ENCODE results near the gene SMARCE1. TPM values are rescaled to one million over a fixed set of nuclear protein-coding genes. Genes with fewer than 3 reads are reported as not detected.

SMARCE1 gene
- polyA plus RNA-seq, 1 donor (not counting 4 experiments of a cell fraction or from before 2014, with no cell fraction given): 60.6 TPM

DNA sequence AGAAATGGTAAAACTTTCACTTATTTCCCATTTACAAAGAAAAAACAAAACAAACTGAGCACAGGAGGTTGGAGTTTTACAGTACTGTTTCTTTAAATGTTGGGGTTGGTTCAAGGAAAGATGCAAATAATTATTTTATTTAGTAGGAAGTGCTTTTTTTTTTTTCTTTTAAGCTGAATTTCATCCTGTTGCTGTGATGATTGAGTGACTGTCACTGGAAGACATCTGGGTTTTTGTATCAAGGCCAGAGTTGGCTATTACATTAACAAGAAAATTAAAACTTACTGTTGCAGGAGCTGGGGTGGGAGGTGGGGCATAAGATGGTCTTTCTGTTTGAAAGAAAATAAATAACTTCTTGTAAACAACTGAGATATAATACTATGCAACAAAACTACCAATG, 2.3 kb downstream of the SMARCE1 start:
- Histone ChIP-seq H3K27me3 (ENCODE audit: control insufficient read depth, extremely low read depth, insufficient read depth, low read length) (no peaks in the 10 kb centered on the region), H3K79me2 (ENCODE audit: control insufficient read depth, insufficient read depth, low read length) (peaks cover 41% of the 10 kb centered on the region), H3K9ac (ENCODE audit: control insufficient read depth, extremely low read depth, insufficient read depth, low read length) (no peak overlapping the region), H3K9me1 (ENCODE audit: control insufficient read depth, extremely low read depth, insufficient read depth, low read length) (no peaks in the 10 kb centered on the region), H2AFZ (ENCODE audit: control insufficient read depth, low read length) (no peak overlapping the region), H3K27ac (ENCODE audit: control insufficient read depth, insufficient read depth, low read length) (no peak overlapping the region), H4K20me1 (ENCODE audit: control insufficient read depth, extremely low read depth, insufficient read depth, low read length) (no peaks in the 10 kb centered on the region), H3K36me3 (ENCODE audit: control insufficient read depth in 2 of 2, extremely low read depth in 1 of 2, insufficient read depth in 2 of 2, low read length in 2 of 2) (peaks cover 5 to 17% of the 10 kb centered on the region in 2 experiments), H3K4me3 (ENCODE audit: control insufficient read depth in 2 of 3, extremely low read depth in 1 of 3, insufficient read depth in 2 of 3, low read depth in 1 of 3, low read length in 3 of 3) (no peak overlapping the region), H3K9me3 (ENCODE audit: control insufficient read depth, low read depth, low read length) (no peaks in the 10 kb centered on the region), H3K4me1 (ENCODE audit: control insufficient read depth, extremely low read depth, insufficient read depth, low read length) (peaks cover 15% of the 10 kb centered on the region), H3K4me2 (ENCODE audit: control insufficient read depth, extremely low read depth, insufficient read depth, low read depth, low read length) (no peak overlapping the region)
- dilution Hi-C loops (cut with MboI; ENCODE audit: extremely low pct_ligation_motif_present, low sequenced_read_pairs): no loop called here
- no peak for TF ChIP-seq EZH2 (IDR thresholded peaks at IDR 0.05; ENCODE audit: low read length)
- TF ChIP-seq, protein P1, sequence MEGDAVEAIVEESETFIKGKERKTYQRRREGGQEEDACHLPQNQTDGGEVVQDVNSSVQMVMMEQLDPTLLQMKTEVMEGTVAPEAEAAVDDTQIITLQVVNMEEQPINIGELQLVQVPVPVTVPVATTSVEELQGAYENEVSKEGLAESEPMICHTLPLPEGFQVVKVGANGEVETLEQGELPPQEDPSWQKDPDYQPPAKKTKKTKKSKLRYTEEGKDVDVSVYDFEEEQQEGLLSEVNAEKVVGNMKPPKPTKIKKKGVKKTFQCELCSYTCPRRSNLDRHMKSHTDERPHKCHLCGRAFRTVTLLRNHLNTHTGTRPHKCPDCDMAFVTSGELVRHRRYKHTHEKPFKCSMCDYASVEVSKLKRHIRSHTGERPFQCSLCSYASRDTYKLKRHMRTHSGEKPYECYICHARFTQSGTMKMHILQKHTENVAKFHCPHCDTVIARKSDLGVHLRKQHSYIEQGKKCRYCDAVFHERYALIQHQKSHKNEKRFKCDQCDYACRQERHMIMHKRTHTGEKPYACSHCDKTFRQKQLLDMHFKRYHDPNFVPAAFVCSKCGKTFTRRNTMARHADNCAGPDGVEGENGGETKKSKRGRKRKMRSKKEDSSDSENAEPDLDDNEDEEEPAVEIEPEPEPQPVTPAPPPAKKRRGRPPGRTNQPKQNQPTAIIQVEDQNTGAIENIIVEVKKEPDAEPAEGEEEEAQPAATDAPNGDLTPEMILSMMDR (optimal IDR thresholded peaks at IDR 0.05 in 1 of 3, IDR thresholded peaks at IDR 0.05 in 1 of 3, conservative IDR thresholded peaks at IDR 0.05 in 1 of 3; ENCODE audit: extremely low read depth in 1 of 3, insufficient read depth in 2 of 3, low read length in 3 of 3): no peak
- FAIRE-seq (no peak), DNase-seq (ENCODE audit: low read depth, low spot score) (no peak)

DNA sequence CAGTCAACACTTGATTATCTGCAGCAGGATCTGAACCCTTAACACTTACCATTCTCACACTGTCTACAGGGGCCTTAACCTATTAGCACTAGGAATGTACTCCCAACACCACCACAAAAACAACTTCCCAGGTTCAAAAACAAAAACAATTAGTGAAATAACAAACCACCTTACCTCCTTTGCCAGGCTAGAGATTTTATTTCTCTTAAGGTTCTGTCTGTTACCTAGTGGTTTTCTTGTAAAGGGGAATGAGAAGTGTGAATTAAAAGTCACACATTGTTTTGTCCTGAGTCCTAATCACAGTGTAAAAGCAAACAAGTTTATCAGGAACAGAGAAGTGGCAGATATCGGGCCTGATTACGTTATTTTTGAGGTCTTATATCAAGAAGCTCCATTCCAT, 9.7 kb downstream of the SMARCE1 start:
- dilution Hi-C loops (cut with MboI; ENCODE audit: extremely low pct_ligation_motif_present, low sequenced_read_pairs): no loop called here
- Histone ChIP-seq H3K4me1 (ENCODE audit: control insufficient read depth, extremely low read depth, insufficient read depth, low read length) (no peaks in the 10 kb centered on the region), H4K20me1 (ENCODE audit: control insufficient read depth, extremely low read depth, insufficient read depth, low read length) (no peaks in the 10 kb centered on the region), H3K4me2 (ENCODE audit: control insufficient read depth, extremely low read depth, insufficient read depth, low read depth, low read length) (no peak overlapping the region), H3K27me3 (ENCODE audit: control insufficient read depth, extremely low read depth, insufficient read depth, low read length) (no peaks in the 10 kb centered on the region), H3K9me1 (ENCODE audit: control insufficient read depth, extremely low read depth, insufficient read depth, low read length) (no peaks in the 10 kb centered on the region), H2AFZ (ENCODE audit: control insufficient read depth, low read length) (no peak overlapping the region), H3K9ac (ENCODE audit: control insufficient read depth, extremely low read depth, insufficient read depth, low read length) (no peak overlapping the region), H3K27ac (ENCODE audit: control insufficient read depth, insufficient read depth, low read length) (no peak overlapping the region), H3K4me3 (ENCODE audit: control insufficient read depth in 2 of 3, extremely low read depth in 1 of 3, insufficient read depth in 2 of 3, low read depth in 1 of 3, low read length in 3 of 3) (no peak overlapping the region), H3K79me2 (ENCODE audit: control insufficient read depth, insufficient read depth, low read length) (peaks cover 16% of the 10 kb centered on the region), H3K36me3 (ENCODE audit: control insufficient read depth in 2 of 2, extremely low read depth in 1 of 2, insufficient read depth in 2 of 2, low read length in 2 of 2) (peaks cover 13 to 57% of the 10 kb centered on the region in 2 experiments), H3K9me3 (ENCODE audit: control insufficient read depth, low read depth, low read length) (no peaks in the 10 kb centered on the region)
- FAIRE-seq: no peak
- TF ChIP-seq, protein P1 (optimal IDR thresholded peaks at IDR 0.05 in 1 of 3, IDR thresholded peaks at IDR 0.05 in 1 of 3, conservative IDR thresholded peaks at IDR 0.05 in 1 of 3; ENCODE audit: extremely low read depth in 1 of 3, insufficient read depth in 2 of 3, low read length in 3 of 3): no peak
- TF ChIP-seq EZH2 (IDR thresholded peaks at IDR 0.05; ENCODE audit: low read length): no peak
- DNase-seq (ENCODE audit: low read depth, low spot score): no peak
